Muscle layer of colon (tissue), 2 donors: ENCODE measurements around the gene CLP1.

ENCODE experiments used
- H3K27ac ChIP-seq: one replicate; pipeline ENCODE4 v1.7.0; 2013; ENCODE audit warnings: low read depth, mild to moderate bottlenecking, low read length, moderate library complexity
- H3K27me3 ChIP-seq, 2 donors: one replicate each; pipeline ENCODE4 v1.7.0; 2013; ENCODE audit warnings: low read length in 2 of 2, mild to moderate bottlenecking in 2 of 2; ENCODE audit not compliant: insufficient read depth in 2 of 2, control insufficient read depth in 1 of 2
- H3K36me3 ChIP-seq: one replicate; pipeline ENCODE4 v1.7.0; 2013; ENCODE audit warnings: mild to moderate bottlenecking, low read length; ENCODE audit not compliant: insufficient read depth
- H3K4me1 ChIP-seq: one replicate; pipeline ENCODE4 v1.7.0; 2013; ENCODE audit warnings: mild to moderate bottlenecking, low read length; ENCODE audit not compliant: insufficient read depth
- H3K4me3 ChIP-seq, 2 donors: one replicate each; pipeline ENCODE4 v1.7.0; 2013; ENCODE audit warnings: low read length in 2 of 2, low read depth in 1 of 2, mild to moderate bottlenecking in 1 of 2, moderate library complexity in 1 of 2
- H3K9ac ChIP-seq: one replicate; pipeline ENCODE4 v1.7.0; 2013; ENCODE audit warnings: low read length
- H3K9me3 ChIP-seq: one replicate; pipeline ENCODE4 v1.7.0; 2013; ENCODE audit warnings: mild to moderate bottlenecking, low read length
- donor health status: abdominal sarcoma.
- donor health status: Adenocarcinoma of cecum.

CLP1 gene

DNA sequence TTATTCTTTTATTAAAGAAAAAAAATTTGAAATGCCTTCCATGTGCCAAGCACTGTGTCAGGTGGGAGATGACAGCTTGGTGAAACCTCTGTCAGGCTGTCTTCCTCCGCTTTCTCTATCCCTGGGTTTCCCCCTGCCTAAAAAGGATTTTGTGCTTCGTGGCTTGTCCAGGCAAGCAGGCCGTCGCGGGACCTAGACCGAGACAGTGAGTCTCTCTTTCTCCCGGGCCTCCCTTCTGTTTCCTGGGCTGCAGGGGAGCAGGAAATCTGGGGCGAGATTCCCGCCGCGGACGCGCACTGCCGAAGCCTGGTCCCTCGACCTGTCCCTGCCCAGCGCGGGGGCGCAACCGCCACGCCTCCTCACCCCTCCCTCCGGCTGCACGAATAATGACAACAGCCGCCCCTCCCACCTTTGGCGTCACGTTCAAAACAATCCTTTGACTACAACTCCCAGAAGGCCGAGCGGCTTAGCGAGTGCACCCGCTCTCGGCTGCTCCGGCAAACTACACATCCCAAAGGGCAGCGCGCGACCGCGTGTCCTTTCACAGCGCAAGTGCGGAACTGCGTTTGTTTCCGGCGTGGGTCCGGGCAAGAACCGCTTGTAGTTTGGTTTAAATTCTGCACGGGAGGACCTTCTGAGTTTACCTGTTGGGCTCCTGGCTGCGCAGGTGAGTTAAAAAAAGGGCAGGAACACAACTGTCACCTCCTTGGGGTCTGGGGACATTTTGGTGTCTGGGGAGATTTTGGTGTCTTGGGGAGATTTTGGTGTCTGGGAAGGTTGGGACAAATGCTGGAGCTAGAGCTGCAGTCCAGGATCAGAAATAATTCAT, at the start of gene CLP1:
TSS of gene CLP1 (plus strand) at position 569 of the 829 bp plus-strand sequence. CDS start 1,715 bp downstream, outside the sequence.
- Histone ChIP-seq H3K27me3 (peaks cover 5 to 7% of the 10 kb centered on the region in 2 donors), H3K36me3 (peaks cover 33% of the 10 kb centered on the region), H3K4me1 (peaks cover 8% of the 10 kb centered on the region), H3K9me3 (no peaks in the 10 kb centered on the region), H3K9ac (peak within 1 kb of the TSS; percentile 36), H3K27ac (peak within 1 kb of the TSS; percentile 67), H3K4me3 (peak within 1 kb of the TSS; percentile 72 to 80)

DNA sequence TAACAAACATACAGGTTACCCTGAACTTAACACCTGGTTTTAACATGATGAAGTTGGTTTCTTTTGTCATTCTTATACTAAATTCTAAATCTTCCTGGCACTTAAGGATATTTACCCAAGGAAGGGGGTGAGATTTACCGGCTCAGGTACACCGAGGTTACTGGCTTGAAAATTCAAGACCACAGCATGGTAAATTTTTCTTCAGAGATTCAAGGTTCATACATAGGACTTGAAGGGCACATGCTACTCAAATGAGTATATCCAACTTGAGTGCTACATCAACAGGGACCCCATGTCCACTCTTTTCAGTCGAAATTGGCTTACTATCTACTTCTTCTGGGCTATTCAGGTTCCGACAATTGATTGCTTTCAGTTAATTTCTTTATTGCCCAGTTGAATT, 47.4 kb upstream of the CLP1 start:
- no peaks in the 10 kb centered on the region for H3K9me3 ChIP-seq
- no peaks in the 10 kb centered on the region for H3K27me3 ChIP-seq
- H3K27ac ChIP-seq = no peak overlapping the region
- H3K4me1 ChIP-seq = no peaks in the 10 kb centered on the region
- H3K36me3 ChIP-seq = peaks cover 66% of the 10 kb centered on the region
- H3K4me3 ChIP-seq = no peak overlapping the region
- H3K9ac ChIP-seq = no peak overlapping the region

DNA sequence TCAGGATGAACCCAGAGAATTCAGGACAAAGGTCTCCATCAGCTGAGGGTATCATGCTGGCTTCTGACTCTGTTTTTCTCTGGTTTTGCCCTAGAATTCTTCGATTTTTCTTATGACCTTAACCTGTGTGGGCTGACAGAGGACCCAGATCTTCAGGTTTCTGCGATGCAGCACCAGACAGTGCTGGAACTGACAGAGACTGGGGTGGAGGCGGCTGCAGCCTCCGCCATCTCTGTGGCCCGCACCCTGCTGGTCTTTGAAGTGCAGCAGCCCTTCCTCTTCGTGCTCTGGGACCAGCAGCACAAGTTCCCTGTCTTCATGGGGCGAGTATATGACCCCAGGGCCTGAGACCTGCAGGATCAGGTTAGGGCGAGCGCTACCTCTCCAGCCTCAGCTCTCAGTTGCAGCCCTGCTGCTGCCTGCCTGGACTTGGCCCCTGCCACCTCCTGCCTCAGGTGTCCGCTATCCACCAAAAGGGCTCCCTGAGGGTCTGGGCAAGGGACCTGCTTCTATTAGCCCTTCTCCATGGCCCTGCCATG, 43.3 kb upstream of the CLP1 start:
- no peak overlapping the region for H3K27ac ChIP-seq
- H3K9me3 ChIP-seq = no peaks in the 10 kb centered on the region
- H3K4me3 ChIP-seq = no peak overlapping the region
- H3K36me3 ChIP-seq = peaks cover 46% of the 10 kb centered on the region
- no peaks in the 10 kb centered on the region for H3K4me1 ChIP-seq
- H3K9ac ChIP-seq = no peak overlapping the region
- H3K27me3 ChIP-seq = no peaks in the 10 kb centered on the region

DNA sequence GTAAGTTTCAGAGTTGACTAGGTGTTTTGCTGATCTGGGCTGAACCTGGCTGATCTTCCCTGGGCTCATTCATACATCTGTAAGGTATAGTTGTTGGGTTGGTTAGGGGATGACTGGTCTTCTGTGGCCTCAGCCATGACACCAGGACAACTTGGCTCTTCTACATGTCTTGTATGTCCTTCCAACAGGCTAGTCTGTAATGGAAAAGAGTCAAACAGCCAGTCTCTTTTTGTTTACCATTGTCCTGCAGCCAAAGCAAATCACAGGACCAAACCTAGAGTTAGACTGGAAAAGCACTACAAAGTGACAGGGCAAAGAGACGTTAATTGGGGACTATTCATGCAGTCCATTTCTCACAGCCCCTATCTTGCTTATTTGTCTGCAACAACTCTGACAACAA, 42.3 kb upstream of the CLP1 start:
- Histone ChIP-seq H3K27ac (no peak overlapping the region), H3K9me3 (no peaks in the 10 kb centered on the region), H3K4me1 (no peaks in the 10 kb centered on the region), H3K4me3 (no peak overlapping the region), H3K36me3 (peaks cover 45% of the 10 kb centered on the region), H3K9ac (no peak overlapping the region), H3K27me3 (no peaks in the 10 kb centered on the region)

DNA sequence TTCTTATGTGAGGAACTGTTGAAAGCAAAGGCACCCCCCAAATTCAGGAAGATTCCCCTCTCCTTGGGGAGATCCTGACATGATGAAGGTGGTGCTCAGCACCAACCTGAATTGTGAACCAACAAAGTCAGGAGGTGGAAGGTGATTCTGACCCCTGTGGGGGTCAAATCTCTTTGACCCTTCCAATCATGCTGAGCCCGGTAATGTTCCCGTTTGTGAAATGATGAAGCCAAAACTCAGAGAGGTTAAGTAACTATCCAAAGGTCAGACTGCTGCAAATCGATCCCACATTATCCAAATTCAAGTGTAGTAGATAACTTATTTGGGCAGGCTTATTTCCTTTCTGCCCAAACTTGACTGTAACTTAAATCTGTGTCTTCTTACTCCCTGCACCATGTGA, 41.0 kb upstream of the CLP1 start:
- H3K27me3 ChIP-seq = no peaks in the 10 kb centered on the region
- no peak overlapping the region for H3K4me3 ChIP-seq
- no peaks in the 10 kb centered on the region for H3K4me1 ChIP-seq
- no peak overlapping the region for H3K27ac ChIP-seq
- H3K36me3 ChIP-seq = peaks cover 34% of the 10 kb centered on the region
- H3K9me3 ChIP-seq = no peaks in the 10 kb centered on the region
- no peak overlapping the region for H3K9ac ChIP-seq

DNA sequence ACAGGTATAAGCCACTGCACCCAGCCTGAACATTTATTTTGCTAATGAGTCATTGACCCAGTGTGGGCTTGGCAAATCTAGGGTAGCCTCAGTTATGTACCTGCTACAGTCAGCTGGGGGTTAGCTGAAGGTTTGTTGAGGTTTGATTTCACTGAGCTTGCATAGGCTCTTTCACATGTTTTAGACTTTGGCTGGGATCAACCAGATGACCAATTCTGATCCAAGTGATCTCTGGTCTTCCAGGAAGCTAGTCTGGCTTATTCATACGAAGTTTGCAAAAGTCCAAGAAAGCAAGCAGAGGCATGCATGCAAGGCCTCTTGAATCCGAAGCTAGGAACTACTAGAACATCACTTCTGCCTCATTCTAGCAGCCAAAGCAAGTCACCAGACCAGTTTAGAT, 39.1 kb upstream of the CLP1 start:
- no peak overlapping the region for H3K27ac ChIP-seq
- peaks cover 21% of the 10 kb centered on the region for H3K36me3 ChIP-seq
- no peaks in the 10 kb centered on the region for H3K27me3 ChIP-seq
- no peaks in the 10 kb centered on the region for H3K9me3 ChIP-seq
- H3K4me1 ChIP-seq = no peaks in the 10 kb centered on the region
- H3K9ac ChIP-seq = no peak overlapping the region
- H3K4me3 ChIP-seq = no peak overlapping the region

DNA sequence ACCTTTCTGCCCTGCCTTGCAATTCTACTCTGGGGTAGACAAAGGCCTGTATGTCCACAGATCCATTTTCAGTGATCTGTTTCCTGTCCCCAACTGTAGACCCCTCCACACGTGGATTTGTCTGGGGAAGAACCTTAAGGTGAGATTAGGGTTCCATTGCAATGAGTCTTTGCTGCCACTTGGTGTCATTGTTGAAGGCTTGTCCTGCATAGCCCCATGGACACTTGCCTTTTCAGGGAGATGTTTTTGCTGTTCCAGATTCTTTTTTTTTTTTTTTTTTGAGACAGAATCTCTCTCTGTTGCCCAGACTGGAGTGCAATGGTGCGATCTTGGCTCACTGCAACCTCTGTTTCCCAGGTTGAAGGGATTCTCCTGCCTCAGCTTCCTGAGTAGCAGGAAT, 38.2 kb upstream of the CLP1 start:
- Histone ChIP-seq H3K4me1 (no peaks in the 10 kb centered on the region), H3K27me3 (no peaks in the 10 kb centered on the region), H3K4me3 (no peak overlapping the region), H3K9ac (no peak overlapping the region), H3K9me3 (no peaks in the 10 kb centered on the region), H3K36me3 (peaks cover 12% of the 10 kb centered on the region), H3K27ac (no peak overlapping the region)

DNA sequence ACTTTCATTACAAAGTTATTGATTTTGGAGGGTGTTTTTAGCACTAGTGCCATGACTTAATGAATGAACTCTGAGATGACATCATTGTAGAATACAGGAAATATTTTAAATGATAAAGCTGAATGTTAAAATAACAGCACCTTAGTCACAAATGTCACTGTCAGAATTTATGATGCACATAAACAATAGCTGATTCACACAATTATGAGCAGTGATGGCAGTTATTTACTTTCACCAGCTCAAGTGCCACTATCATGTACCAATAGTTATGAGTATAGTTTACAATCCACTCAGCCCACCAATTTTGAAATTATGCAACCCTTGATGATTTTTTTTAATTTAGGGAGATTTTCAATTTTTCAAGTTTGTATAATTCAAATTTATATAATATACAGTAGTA, 37.1 kb upstream of the CLP1 start:
- H3K4me1 ChIP-seq = no peaks in the 10 kb centered on the region
- no peak overlapping the region for H3K27ac ChIP-seq
- H3K36me3 ChIP-seq = peaks cover 3% of the 10 kb centered on the region
- no peaks in the 10 kb centered on the region for H3K9me3 ChIP-seq
- H3K4me3 ChIP-seq = no peak overlapping the region
- H3K27me3 ChIP-seq = no peaks in the 10 kb centered on the region
- no peak overlapping the region for H3K9ac ChIP-seq

DNA sequence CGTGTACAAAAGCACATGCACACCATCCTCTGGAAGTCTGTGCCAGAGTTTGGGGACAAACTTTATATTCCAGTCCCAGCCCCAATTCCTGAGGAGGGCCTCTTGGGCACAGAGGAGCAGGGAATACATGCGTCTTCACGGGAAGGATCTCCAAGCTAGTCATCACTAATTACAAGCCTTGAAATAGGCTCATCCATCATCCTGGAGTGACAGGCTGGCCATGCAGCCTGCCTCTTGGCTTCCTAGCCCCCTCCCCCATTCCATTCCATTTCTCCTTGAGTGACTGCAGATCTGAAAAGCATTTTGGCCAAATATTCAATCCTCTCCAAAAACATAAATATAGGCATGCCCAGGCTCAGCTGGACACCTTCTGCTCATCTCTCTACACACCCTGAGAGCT, 35.3 kb upstream of the CLP1 start:
- no peak overlapping the region for H3K27ac ChIP-seq
- H3K4me1 ChIP-seq = no peaks in the 10 kb centered on the region

DNA sequence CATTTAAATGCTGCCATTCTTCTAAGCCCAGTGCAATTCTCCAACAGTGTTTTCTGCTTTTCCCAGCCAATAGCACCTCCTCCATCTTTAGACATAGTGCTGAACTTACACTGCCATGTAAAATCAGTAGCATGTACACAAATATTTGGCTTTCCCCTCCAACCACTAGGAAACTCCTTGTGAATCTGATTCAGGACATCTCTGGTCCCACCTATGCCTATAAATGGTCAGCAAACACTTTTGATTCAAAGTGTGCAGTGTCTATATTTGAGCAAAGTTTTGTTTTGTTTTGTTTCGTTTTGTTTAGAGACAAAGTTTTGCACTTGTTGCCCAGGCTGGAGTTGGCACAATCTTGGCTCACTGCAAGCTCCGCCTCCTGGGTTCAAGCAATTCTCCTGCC, 32.7 kb upstream of the CLP1 start:
- H3K27me3 ChIP-seq = no peaks in the 10 kb centered on the region

More for the DNA sequence above, 35.3 kb upstream of the CLP1 start:
- no peak overlapping the region for H3K9ac ChIP-seq
- H3K27me3 ChIP-seq = no peaks in the 10 kb centered on the region
- H3K36me3 ChIP-seq = no peaks in the 10 kb centered on the region
- no peak overlapping the region for H3K4me3 ChIP-seq
- no peaks in the 10 kb centered on the region for H3K9me3 ChIP-seq

DNA sequence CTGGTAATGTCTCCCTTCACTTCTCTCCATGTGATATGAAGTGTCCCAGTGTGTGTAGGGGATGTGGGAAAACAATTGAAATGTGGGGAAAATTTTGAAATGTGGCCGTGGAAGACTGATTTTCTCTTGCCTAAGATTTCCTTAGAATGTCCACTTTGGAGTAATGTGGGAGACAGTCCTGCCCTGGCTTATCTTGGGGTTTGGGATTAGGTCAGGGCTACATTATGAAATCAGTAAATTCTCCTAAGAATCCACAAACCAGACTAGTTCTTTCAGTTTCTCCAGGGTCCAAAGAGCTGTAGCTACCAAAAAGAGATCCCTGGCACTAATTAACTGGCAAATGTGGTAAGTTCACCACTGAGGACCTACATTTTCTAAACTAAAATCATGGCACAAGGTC, 30.7 kb upstream of the CLP1 start:
- Histone ChIP-seq H3K9me3 (no peaks in the 10 kb centered on the region), H3K36me3 (no peaks in the 10 kb centered on the region)

More for the DNA sequence above, 32.7 kb upstream of the CLP1 start:
- Histone ChIP-seq H3K9me3 (no peaks in the 10 kb centered on the region), H3K9ac (no peak overlapping the region), H3K4me3 (no peak overlapping the region), H3K4me1 (no peaks in the 10 kb centered on the region), H3K27ac (no peak overlapping the region), H3K36me3 (no peaks in the 10 kb centered on the region)

DNA sequence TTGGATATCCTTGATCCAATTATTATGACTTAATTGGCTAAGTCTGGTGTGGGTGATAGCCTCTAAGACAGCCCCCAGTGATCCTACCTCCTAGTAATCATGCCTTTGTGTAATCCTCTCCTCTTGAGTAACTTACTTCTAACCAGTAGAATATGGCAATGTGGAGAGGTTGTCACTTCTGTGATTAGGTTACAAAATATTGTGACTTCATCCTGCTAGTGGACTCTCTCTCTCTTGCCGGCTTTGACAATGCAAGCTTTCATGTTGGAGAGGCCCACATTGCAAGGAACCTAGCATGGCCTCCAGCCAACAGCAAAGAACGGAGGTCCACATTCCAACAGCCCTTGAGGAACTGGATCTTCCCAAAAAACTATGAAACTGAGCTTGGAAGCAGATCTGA, 27.4 kb upstream of the CLP1 start:
- Histone ChIP-seq H3K36me3 (no peaks in the 10 kb centered on the region), H3K27ac (no peak overlapping the region), H3K4me1 (no peaks in the 10 kb centered on the region), H3K4me3 (no peak overlapping the region), H3K9ac (no peak overlapping the region), H3K27me3 (no peaks in the 10 kb centered on the region), H3K9me3 (no peaks in the 10 kb centered on the region)

More for the DNA sequence above, 30.7 kb upstream of the CLP1 start:
- no peak overlapping the region for H3K4me3 ChIP-seq
- no peak overlapping the region for H3K9ac ChIP-seq
- no peak overlapping the region for H3K27ac ChIP-seq
- no peaks in the 10 kb centered on the region for H3K4me1 ChIP-seq
- H3K27me3 ChIP-seq = no peaks in the 10 kb centered on the region
